NT2/D1 (cell line): Measurements from ENCODE around the gene SLIT3.

Source experiments
- DNase-seq: peaks from one replicate; pipeline ENCODE4 v3.0.0-alpha.2; 2011; ENCODE audit warnings: low read depth, low spot score
- H3K27me3 ChIP-seq: 2 replicates; pipeline ENCODE4 v1.6.0; 2011; ENCODE audit warnings: mild to moderate bottlenecking; ENCODE audit not compliant: insufficient read length, insufficient read depth
- H3K36me3 ChIP-seq: 2 replicates; pipeline ENCODE4 v1.6.1; 2011; ENCODE audit warnings: mild to moderate bottlenecking, low read length, mixed read lengths; ENCODE audit not compliant: insufficient read depth, insufficient read length
- H3K4me1 ChIP-seq: 2 replicates; pipeline ENCODE4 v1.5.1; 2011; ENCODE audit not compliant: insufficient read depth, insufficient read length
- H3K4me3 ChIP-seq: 2 replicates; pipeline ENCODE4 v1.5.1; 2011; ENCODE audit warnings: low read depth; ENCODE audit not compliant: insufficient read length
- H3K9ac ChIP-seq: 2 replicates; pipeline ENCODE4 v1.6.0; 2011; ENCODE audit warnings: low read depth; ENCODE audit not compliant: insufficient read length
- H3K9me3 ChIP-seq: 2 replicates; pipeline ENCODE4 v1.5.1; 2011; ENCODE audit warnings: mild to moderate bottlenecking, low read length; ENCODE audit not compliant: insufficient read depth
- SUZ12 ChIP-seq: IDR thresholded peaks from 2 replicates; pipeline ENCODE4 v1.6.1; 2011; ENCODE audit not compliant: insufficient read length, insufficient read depth; ENCODE audit errors: extremely low read depth
- YY1 ChIP-seq: IDR thresholded peaks from 2 replicates; pipeline ENCODE4 v1.6.1; 2011; ENCODE audit not compliant: insufficient read length, insufficient read depth
- ZNF274 ChIP-seq: IDR thresholded peaks from 2 replicates; pipeline ENCODE4 v1.6.1; 2011; ENCODE audit warnings: mild to moderate bottlenecking, low read depth, low read length

SLIT3 gene

DNA sequence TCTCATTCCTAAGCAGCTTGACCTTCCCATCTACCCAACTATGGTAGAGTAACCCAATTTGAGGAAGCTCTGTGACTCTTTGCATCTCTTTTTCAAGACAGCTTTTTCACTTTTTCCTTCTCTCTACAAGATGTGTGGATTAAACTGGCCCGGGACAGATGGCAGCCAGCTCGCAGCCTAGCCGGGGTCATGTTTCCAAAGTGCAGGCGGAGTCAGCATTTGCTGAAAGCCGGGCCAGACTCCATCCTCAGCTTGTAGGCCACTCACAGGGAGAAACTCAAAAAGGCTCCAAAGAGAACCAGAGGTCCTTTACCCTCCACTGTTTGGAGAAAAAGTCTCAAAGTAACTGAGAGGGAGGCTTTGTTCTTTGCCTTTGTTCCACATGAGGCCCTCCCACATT lies 435.0 kb downstream of the SLIT3 start:
- no peak overlapping the region for H3K4me3 ChIP-seq
- TF ChIP-seq SUZ12 (no peak), ZNF274 (no peak), YY1 (no peak)
- H3K36me3 ChIP-seq = no peaks in the 10 kb centered on the region
- no peaks in the 10 kb centered on the region for H3K9me3 ChIP-seq
- no peaks in the 10 kb centered on the region for H3K27me3 ChIP-seq
- no peak overlapping the region for H3K9ac ChIP-seq
- peaks cover 3% of the 10 kb centered on the region for H3K4me1 ChIP-seq
- DNase-seq = no peak

DNA sequence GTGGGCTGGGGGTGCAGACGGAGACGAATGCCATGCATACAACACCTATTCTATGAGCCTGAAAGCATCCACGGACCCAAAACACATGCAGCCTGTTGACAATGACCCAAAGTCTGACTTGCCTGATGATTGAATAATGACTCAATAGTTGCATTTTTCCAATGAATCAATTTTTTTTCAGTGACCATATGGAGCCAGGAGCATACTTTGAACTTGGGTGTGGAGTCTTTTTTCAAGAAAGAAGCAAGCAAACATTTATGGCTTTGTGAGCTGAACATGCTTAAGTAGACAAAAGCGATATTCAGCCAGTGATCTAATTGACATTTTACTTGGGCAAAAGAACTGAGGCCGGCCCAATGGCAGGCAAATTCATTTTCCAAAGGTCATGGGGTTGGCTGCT lies 437.9 kb downstream of the SLIT3 start:
- Histone ChIP-seq H3K9ac (no peak overlapping the region), H3K27me3 (no peaks in the 10 kb centered on the region), H3K4me1 (no peaks in the 10 kb centered on the region), H3K4me3 (no peak overlapping the region), H3K36me3 (no peaks in the 10 kb centered on the region), H3K9me3 (no peaks in the 10 kb centered on the region)
- DNase-seq = no peak
- TF ChIP-seq YY1 = no peak
- TF ChIP-seq ZNF274 = no peak
- TF ChIP-seq SUZ12 = no peak

DNA sequence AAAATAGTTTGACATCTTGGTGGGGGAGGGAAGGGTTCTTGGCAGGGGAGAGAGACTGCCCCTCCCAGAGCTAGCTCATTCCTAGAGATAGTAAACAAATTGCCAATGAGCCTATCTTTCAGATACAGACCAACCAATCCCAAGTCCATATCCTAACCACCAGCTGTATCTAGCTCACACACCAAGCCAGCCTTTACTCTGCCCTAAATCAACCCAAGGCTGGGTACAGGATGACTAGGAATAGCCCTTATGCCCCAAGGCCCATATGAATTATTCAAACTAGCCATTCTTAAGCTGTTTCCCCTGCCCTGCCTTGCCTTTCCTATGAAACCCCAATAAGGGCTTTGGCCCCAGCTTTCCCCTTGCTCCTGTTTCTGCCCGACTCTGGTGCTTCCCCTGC lies 440.4 kb downstream of the SLIT3 start:
- TF ChIP-seq YY1 (no peak), ZNF274 (no peak), SUZ12 (no peak)
- H3K36me3 ChIP-seq = no peaks in the 10 kb centered on the region
- H3K27me3 ChIP-seq = no peaks in the 10 kb centered on the region
- DNase-seq = no peak
- H3K9ac ChIP-seq = no peak overlapping the region
- no peak overlapping the region for H3K4me3 ChIP-seq
- H3K9me3 ChIP-seq = no peaks in the 10 kb centered on the region
- H3K4me1 ChIP-seq = no peaks in the 10 kb centered on the region

DNA sequence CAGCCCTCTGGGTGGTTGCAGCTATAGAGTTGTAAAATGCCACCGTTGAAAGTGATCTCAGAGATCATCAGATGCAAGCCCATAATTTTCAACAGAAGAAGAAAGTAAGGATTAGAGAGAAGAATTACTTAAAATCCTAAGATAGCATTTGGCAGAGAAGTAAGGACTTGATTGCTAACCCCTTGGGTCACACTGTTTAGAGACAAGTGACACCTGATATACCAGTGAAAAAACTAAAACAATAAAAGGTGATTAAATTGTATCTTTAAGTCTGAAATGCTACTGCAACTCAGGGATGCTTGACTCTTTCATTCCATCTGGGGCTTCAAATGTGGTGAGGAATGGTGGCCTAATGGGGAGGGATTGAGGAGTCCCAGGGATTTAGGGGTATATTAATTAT lies 440.9 kb downstream of the SLIT3 start:
- no peaks in the 10 kb centered on the region for H3K9me3 ChIP-seq
- no peak overlapping the region for H3K9ac ChIP-seq
- H3K4me3 ChIP-seq = no peak overlapping the region
- no peak for DNase-seq
- TF ChIP-seq SUZ12 = no peak
- no peak for TF ChIP-seq YY1
- TF ChIP-seq ZNF274 = no peak
- H3K36me3 ChIP-seq = no peaks in the 10 kb centered on the region
- no peaks in the 10 kb centered on the region for H3K4me1 ChIP-seq
- H3K27me3 ChIP-seq = no peaks in the 10 kb centered on the region

DNA sequence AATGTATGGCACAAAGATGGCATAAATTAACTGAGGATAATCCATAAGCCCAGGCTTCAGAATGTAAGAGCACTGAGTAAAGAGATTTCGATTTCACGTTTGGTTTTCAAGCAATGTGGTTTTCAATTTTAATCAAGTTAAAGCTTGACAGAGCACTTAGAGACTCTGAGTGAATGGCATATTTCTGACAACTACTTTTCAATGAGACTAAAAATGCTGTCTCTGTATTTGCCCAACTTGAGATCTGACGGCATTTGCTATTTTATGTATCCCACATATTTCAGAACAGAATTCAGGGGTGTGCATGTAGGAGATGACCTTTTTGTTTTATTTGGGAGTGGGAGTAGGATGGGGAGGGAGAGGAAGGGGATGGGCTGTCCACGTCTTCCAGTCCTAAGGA lies 441.5 kb downstream of the SLIT3 start:
- H3K9me3 ChIP-seq = no peaks in the 10 kb centered on the region
- H3K4me3 ChIP-seq = no peak overlapping the region
- no peak overlapping the region for H3K9ac ChIP-seq
- H3K27me3 ChIP-seq = no peaks in the 10 kb centered on the region
- TF ChIP-seq YY1 (no peak), ZNF274 (no peak), SUZ12 (no peak)
- H3K4me1 ChIP-seq = no peaks in the 10 kb centered on the region
- H3K36me3 ChIP-seq = no peaks in the 10 kb centered on the region
- DNase-seq = no peak

DNA sequence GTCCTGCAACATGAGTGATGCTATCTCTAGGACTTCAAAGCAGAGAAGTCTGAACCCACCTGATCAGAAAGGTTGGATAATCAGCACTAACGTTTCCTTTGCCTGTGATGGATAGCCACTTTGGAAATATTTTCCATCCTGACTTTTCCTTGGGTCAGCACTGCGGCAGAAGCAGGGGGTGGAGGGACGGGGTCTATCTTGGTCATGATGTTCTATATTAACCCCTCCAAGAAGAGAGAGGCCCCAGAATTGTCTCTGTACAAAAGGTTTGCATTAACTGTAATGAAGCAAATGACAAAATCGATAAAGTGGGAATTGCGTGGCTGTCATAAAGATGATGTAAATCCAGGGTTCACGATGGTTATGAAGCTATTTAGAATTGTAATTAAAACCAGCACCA lies 441.9 kb downstream of the SLIT3 start:
- DNase-seq = no peak
- TF ChIP-seq SUZ12 (no peak), ZNF274 (no peak), YY1 (no peak)
- Histone ChIP-seq H3K4me3 (no peak overlapping the region), H3K4me1 (no peaks in the 10 kb centered on the region), H3K9ac (no peak overlapping the region), H3K9me3 (no peaks in the 10 kb centered on the region), H3K27me3 (no peaks in the 10 kb centered on the region), H3K36me3 (no peaks in the 10 kb centered on the region)

DNA sequence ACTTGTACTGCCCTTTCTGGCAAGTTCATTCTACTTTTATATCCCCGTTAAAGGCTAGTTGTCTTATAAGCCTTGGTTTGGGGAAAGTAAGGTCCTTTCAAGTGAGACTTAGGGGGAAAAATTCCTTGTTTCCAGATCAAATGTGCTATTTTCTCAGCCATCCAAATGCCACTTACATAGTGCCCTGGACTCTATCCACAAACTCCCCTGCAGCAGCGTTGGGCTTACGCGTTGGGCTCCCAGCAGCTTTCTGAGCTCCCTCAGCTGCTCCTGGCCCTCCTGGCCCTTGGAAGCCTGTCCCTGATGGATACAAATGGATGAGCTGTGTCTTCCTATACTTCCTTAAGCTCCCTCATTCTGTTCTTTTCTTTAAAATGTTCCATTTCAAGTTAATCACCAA lies 442.6 kb downstream of the SLIT3 start:
- no peaks in the 10 kb centered on the region for H3K9me3 ChIP-seq
- no peak for TF ChIP-seq YY1
- no peak for TF ChIP-seq SUZ12
- TF ChIP-seq ZNF274 = no peak
- H3K4me3 ChIP-seq = no peak overlapping the region
- no peak for DNase-seq
- H3K9ac ChIP-seq = no peak overlapping the region
- no peaks in the 10 kb centered on the region for H3K36me3 ChIP-seq
- H3K4me1 ChIP-seq = no peaks in the 10 kb centered on the region
- H3K27me3 ChIP-seq = no peaks in the 10 kb centered on the region

DNA sequence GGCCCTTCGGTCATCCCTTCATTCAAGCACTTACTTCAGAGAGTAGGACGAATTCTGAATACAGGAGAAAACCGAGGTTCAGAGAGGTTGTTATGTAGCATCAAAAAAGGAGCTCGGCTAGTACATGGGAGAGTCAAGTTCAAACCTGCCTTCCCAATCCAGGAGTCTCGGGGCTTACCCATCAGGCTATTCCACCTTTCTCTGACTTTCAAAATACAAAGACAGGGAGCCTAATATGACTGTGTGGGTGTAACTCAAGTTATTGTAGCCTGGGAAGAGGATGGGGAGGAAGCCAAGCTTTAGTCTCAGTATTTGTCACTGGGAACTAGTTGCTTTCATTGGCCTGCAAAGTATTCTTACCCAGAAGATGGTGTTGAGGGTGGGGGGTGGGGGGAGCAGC lies 447.0 kb downstream of the SLIT3 start:
- DNase-seq = no peak
- Histone ChIP-seq H3K27me3 (no peaks in the 10 kb centered on the region), H3K4me1 (no peaks in the 10 kb centered on the region), H3K4me3 (no peak overlapping the region), H3K9me3 (no peaks in the 10 kb centered on the region), H3K9ac (no peak overlapping the region), H3K36me3 (no peaks in the 10 kb centered on the region)
- no peak for TF ChIP-seq ZNF274
- no peak for TF ChIP-seq YY1
- no peak for TF ChIP-seq SUZ12
